Cardiac septum (tissue), 1 donor: ENCODE results near the gene GPR171. TPM values are rescaled to one million over a fixed set of nuclear protein-coding genes. Genes with fewer than 3 reads are reported as not detected.

ENCODE experiments used
- DNase-seq: peaks from one replicate; pipeline ENCODE4 v3.0.0-alpha.2; 2020; ENCODE audit warnings: low spot score
- intact Hi-C: fragments of 100-400 bp; cut with DNase I; formaldehyde crosslinking; loops from one replicate; pipeline ENCODE4 v1.14.0; 2022
- total RNA-seq: library from RNA; stranded (reverse); fragmentation: NEBNext Ultra II Directional; extraction: Animal tissue kit (Norgen Biotek cat#: 25700); gene quantifications from one replicate; pipeline ENCODE4 v1.2.1, GENCODE V29; 2021
- donor health status: DM: no; HTN: no; CAD: no.

GPR171 gene
- total RNA-seq, 1 donor from 2014 or later, result 0.32 TPM

DNA sequence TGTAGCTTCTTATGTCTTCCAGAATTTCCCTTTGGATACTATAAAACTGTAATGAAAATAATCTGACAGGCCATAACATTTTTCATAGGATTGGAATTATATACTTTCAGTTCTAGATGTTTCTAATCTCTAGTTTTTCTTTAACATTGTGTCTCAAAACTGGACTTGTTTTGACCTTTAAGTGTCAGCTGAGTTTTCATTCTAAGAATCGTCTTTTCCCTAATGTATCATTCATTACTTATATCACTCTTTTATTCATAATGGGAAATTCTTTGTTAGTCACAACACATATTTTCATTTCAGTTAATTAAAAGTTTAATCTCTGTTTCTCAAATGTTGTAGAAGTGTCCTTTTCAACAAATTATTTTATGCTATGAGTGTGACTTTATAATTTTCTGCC is 11.9 kb downstream of the GPR171 start:
- intact Hi-C loops, result no loop called here
- DNase-seq, result no peak

DNA sequence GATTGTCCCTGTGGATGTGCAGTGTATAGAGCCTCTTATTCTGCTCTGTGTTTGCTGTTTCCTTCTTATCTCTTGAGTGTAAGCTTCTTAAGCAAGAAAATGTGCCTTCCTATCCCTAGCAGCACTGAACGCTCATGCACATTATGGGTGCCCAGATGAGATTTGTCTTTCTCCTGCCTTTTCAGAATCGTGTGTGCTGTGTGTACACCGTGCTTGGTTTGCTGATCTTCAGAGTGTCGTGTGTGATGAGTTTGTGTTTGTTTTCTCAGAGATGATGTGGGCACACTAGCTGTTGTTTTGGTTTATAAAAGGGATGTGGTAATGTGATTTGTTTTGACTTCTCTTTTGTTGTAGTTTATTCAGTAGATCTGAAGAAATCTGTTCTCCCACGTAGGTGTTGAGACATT is 19.7 kb downstream of the GPR171 start:
- DNase-seq, result no peak
- intact Hi-C loops, result no loop called here

DNA sequence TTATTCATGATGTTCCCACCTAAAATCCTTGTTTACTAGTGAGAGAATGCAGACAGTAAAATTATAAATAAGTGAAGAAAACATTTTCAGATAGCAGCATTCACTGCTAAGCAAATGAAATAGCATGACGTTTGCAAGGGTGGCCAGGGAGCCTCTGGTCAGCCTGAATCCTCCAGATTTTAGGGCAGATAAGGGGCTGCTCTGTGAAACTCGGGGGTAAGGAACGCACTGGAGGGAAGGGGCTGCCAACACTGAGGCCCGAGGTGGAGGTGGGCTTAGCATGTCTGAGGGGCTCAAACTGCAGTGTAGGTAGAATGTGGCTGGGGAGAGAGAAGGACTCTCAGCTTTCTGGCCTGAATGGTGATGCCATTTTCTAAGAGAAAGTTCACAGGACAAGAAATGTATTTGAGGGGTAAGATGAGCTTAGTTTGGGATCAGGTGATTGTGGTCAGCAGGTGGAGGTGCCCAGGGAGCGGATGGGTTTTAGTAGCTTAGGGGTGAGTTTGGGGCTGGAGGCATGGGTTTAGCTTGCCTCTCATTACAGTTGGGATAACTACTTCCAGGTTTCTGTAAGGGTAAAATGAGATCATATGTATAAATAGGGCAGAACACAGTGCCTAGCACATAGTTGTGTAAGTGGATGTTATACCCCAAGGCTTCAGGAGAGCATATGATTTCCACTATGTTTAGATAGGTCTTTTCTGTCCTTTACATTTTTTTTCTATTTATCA is 20.5 kb downstream of the GPR171 start:
- intact Hi-C loops, result no loop called here
- no peak for DNase-seq

DNA sequence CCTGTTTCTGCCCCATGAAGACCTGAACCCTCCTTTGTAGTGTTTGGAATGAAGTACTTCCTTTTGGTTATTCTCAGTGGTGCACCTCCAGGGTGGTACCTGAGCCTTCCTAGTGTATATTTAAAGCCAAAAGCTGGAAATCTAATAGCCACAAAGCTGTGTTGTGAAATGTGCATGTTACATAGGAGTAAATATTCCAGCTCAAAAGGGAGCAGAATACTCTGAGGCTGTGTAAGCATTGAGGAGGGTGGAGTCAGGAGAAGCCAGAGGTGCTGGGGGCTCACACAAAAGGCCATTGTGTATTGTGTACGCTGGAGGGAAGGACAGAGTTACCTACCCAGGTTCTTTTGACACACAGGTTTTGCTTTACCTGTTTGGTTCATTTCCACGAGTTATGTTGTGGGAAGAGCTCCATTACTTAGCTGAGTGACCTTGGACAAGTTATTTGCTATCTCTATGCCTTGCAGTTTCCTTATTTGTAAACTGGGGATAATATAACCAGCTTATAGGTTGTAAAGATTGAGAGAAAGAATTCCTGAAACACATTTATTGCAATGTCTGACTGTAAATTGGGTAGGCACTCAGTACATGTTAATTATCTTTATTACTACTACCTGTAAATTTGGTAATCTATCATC is 24.7 kb downstream of the GPR171 start:
- intact Hi-C loops, result no loop called here
- no peak for DNase-seq

DNA sequence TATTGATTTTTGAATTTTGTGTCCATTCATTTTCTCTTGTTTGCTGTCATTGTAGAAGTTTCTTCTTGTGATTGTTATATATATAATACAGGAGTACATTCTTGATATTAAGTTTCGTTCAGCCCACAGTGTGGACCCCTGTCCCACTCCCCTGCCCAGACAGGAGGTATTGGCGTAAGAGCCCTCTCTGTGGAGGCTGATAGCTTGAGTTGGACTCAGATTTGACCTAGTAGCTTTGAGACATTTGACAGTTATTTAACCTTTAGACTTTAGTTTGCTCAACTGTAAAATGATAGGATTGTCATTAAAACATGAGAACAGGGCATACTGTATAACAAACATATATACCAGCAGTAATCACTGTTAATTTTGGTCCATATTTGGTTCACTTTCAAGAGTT is 27.1 kb downstream of the GPR171 start:
- intact Hi-C loops, result no loop called here

DNA sequence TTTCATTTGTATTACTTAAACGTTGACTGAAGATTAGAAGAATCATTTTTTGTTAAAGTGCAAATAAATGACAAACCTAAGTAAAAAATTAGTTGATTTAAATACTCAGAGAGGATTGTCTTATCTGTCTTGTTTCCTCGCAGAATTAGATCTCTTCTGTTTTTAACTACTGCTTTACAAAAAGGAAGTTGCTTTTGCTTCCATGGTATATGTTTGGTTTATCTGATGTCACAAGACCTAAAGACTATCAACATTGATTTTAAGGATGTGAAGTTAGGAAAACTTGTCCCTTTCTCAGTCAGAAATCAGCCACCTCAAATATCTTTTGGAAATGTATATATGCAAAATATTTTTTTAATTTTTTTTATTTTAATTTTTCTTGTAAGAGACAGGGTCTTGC is 28.7 kb downstream of the GPR171 start:
- intact Hi-C loops, result no loop called here
- DNase-seq, result no peak

More for the DNA sequence above, 27.1 kb downstream of the GPR171 start:
- DNase-seq, result no peak

DNA sequence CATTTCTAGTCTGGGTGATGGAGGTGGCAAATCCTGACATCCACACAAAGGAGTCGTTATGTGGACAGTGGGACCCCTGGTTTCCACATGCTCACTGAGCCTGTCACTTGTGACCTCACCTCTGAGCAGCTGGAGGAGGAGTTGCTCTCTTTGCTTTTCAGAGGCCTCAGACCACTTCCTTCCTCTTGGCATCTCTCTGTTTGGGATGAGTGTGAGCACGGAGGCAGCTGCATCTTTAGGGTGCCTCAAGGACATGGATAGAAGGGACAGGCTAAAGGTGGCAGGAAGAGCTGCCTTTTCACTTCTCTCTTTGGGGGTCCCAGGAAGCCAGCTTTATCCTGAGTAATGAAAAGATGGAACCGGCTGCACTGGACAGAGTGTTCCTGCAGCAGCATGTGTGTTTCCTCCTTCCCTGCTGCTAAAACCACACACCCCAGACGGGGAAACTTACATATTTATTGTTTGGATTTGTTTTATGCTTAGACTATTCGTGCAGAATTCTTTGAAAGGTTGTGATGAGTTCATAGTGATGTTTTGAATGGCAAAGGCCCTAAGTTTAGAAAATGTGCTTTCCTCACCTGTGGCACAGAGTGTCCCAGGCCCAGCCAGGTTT is 31.8 kb downstream of the GPR171 start:
- no peak for DNase-seq
- intact Hi-C loops, result no loop called here

DNA sequence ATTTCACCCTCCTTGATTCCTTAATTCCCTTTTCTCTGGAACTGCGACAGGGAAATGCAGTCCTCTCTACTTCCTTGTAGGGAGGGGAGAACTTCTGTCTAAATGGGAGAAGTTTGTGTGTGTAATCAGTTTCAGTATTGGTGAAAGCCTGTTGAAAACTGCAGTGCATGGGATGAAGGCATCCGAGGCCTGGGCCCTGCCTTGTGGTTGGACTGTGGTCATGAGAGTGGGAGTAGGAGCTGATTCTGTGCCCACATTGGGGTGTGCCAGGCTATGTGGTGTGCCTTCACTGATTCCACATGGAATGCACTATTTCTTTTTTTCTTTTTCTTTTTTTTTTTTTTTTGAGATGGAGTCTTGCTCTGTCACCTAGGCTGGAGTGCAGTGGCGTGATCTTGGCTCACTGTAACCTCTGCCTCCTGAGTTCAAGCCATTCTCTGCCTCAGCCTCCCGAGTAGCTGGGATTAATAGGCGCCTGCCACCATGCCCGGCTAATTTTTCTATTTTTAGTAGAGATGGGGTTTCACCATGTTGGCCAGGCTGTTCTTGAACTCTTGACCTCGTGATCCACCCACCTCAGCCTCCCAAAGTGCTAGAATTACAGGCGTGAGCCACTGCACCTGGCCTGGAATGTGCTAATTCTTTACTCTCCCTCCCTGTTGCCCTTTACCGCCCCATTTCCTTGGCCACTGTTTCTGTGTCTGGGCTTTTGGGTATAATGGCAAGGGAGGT is 32.9 kb downstream of the GPR171 start:
- intact Hi-C loops, result loop anchor here (2.0 to 5.0 kb wide), 2 partner anchors 57 to 113 kb away; no protein-coding TSS in a partner anchor

DNA sequence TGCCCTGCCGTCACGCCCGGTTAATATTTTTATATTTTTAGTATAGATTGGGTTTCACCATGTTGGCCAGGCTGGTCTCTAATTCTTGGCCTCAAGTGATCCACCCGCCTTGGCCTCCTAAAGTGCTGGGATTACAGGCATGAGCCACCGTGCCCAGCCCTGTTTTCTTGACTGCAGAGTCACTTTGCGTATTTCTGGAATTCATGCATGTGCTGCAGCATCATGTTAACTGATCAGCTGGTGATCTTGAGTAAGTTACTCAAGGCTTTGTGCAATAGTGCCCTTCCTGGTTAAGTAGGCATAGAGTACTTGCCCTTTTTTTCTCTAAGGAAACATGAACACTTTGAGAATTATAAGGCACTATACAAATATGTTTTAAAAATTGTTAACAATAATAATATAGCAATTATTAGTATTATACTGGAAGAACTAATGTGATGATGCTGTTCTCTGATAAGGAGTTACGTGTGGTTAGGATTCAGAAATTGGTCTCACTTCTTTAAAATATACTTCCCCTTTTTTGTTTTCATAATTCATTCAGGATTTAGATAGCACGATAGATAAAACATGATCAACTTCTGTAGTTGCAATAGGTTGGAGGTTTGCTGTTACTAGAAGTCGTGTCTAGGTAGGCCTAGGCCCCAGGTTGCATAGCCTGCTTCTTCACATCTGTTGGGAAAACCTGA is 33.6 kb downstream of the GPR171 start:
- intact Hi-C loops, result loop anchor here (2.0 to 5.0 kb wide), 2 partner anchors 58 to 113 kb away; no protein-coding TSS in a partner anchor
- no peak for DNase-seq

More for the DNA sequence above, 32.9 kb downstream of the GPR171 start:
- peak; percentile 79 for DNase-seq

DNA sequence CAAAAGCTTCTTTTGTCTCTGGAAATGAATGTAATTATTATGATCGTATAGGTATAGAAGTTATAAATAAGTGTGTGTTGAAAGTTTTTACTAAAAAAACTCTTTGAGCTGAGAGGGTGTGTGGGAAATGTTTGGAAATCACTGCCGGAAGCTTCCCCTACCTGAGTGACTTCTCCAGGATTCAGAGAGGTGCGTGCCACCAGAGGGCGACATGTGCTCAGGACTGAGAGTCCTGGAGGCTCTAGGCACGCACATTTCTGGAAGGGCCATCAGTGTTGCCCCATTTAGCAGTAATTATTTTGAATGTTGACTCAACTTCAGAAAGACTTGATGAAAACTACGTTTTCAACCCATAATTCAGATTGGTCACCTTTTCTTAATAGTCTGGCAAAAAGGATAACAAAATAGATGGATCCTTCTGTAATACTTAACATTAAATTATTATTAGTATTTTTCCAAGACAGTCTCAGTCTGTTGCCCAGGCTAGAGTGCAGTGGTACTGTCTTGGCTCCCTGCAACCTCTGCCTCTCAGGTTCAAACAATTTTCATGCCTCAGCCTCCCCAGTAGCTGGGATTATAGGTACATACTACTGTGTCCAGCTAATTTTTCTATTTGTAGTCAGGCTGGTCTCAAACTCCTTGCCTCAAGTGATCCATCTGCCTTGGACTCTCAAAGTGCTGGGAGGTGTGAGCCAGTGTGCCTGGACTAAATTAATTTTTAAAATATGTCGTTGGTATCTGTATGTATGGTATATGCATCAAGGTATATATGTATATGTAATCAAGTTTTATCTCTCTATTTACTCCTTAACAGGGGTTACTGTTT is 34.5 kb downstream of the GPR171 start:
- DNase-seq, result peak; percentile 86
- intact Hi-C loops, result loop anchor here (2.0 to 5.0 kb wide), 2 partner anchors 59 to 114 kb away; no protein-coding TSS in a partner anchor

DNA sequence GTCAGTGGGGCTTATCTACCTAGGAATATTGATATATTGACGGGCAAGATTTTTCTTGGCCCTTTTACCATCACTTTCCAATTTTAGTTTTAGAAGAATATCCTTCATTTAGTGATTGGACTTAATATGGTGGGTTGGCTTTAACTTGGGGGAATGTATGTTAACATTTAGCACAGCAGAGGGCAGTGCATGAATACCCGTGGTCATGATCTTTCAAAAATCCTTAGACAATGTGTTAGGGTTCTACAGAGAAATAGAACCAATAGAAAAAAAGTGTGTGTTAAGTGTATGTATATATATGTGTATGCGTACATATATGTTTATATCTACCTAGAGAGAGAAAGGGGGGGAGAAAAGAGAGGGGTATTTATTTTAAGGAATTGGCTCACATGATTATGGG is 36.9 kb downstream of the GPR171 start:
- no peak for DNase-seq
- intact Hi-C loops, result loop anchor here (5.0 kb wide), 1 partner anchor 61 kb away; no protein-coding TSS in a partner anchor

DNA sequence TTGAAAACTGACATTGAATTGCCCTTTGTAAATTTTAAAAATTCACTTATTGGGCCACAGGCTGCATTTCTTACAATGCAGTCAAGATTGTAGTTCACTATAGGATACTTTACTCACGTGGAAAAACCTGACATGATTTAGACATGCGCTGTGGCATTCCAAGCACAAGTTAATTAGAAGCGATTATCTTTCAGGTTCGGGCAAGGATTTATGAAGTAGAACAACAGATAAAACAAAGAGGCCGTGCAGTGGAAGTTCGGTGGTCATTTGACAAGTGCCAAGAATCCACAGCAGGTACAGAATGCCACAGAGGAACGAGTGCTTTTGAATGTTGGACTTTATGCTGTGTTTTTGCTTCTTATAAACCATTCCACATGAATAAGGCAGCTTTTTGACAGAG is 37.8 kb downstream of the GPR171 start:
- intact Hi-C loops, result loop anchor here (5.0 kb wide), 1 partner anchor 62 kb away; no protein-coding TSS in a partner anchor
- DNase-seq, result no peak

DNA sequence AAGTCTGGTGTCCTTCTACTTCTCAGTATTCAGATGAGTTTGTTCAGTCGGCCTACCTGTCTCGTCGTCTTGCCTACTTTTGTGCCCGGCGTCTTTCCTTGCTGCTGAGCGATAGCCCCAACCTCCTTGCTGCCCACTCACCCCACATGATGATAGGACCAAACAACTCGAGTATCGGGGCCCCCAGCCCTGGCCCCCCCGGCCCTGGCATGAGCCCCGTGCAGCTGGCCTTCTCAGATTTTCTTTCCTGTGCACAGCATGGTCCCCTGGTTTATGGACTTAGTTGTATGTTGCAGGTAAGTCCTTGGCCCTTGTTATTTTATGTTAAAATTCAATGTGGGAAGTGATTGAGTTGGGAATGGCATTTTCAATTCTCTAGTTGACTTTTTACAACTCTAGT is 43.2 kb downstream of the GPR171 start:
- intact Hi-C loops, result no loop called here

DNA sequence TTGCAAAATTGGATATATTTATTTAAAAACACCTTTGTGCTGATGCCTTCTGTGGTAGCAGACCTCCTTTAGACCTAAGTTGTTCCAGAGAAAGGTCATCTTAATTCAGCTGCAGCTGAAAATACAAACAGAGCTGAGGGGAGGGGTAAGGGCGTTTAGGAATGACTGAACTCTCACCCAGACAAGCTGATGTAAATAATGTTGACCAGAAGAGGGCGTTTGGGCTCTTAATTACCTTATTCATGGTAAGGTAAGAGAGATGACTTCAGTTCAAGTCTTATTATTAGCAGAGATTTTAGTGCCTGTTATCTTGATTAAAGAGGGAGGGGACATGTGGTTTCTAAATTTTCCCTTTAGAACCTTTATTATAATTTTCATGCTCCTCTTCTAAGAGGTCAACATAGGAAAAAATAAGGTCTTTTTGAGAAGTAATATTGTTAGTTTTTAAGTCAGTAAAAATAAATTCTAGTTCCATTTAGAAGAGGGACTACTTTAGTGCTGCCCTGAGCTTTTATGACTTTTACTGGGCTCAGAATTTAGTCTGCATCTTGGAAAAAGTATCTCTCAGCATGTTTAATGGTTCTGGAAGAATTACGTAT is 46.3 kb downstream of the GPR171 start:
- DNase-seq, result no peak
- intact Hi-C loops, result no loop called here

More for the DNA sequence above, 43.2 kb downstream of the GPR171 start:
- no peak for DNase-seq

DNA sequence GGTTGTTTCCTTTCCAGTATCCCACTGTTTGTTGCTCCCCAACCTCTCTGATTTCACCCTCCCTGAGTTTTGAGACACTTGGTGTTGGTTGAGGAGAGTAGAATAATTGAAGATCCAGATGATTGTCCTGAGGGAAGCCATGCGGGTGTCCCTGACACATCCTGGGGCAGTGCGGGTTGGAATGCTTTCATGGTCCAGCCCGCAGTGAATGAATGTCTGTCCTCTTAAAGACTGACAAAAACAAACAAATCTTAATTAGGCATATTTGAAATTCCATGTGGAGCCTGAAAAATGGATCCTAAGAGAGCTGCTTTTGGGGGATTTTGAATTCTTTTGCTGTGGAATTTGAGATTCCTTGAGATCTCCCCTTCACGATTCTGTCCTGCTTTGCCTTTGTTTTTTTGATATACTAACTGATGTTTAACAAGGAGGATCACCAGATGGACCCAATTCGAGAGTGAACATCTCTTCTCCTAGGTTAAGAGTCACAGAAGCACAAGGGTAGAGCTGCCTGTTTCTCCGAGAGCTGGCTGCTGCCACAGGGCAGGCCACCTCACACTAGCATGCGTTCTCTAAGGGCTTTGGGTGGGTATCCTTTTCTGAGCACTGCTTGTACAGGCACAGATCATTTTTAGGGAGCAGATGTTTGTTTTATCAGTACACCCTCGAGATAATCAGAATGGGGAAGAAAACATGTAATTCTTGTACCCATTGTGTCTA is 47.4 kb downstream of the GPR171 start:
- no peak for DNase-seq
- intact Hi-C loops, result no loop called here

DNA sequence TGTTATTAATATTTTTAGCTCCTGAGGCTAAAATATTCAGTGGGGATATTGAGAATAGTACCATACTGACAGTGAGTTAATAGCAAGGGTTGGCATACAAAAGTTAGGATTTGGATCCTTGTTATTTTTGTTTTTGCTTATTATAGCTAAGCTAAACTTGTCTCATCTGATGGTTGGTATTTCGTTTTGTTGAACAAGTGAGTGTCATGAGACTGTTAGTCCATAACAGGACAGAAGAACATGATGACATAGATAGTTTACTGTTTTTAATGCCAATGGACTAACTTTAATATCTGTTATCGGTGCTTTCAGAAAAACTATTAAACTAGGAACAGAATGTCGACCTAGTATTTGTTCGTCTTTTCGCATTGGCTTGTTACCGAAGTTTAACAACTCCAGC is 48.5 kb downstream of the GPR171 start:
- intact Hi-C loops, result no loop called here
- DNase-seq, result no peak

DNA sequence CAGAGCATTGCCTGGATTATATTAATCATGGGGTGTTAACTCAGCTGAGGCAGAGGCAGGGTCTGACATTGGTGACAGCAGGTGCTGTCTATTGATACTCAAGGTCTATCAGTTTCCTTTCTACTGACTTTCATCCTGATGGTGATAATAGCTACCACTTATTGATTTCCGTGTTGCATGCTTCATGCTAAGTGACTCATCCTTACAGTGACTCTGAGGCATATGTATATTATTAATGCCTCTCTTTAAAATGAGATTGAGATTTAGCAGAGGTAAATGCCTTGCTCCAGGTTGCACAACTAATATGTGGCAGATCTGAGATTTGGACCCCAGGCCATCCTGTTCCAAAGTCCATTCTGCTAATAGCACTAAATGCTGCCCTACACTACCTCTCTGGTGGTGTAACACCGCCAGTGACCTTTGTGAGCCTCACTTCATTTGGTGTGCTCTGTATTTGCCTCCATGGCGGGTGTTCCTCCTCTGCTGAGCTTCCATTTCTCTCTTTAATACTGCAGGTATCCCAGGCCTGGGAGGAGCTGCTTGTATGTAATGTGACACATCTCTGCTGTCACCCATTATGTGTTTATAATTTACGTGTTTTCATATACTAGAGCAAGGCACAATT is 50.4 kb downstream of the GPR171 start:
- no peak for DNase-seq
- intact Hi-C loops, result no loop called here
